GM18520 (cell line): ENCODE measurements around the gene PRRT4.

Experiments used
- ATAC-seq: cut with Tn5 transposase; IDR thresholded peaks from one replicate; pipeline ENCODE4 v1.9.1; 2021; ENCODE audit not compliant: unreplicated experiment

Gene PRRT4

GRCh38 chr7:128361411-128362379 is at the start of gene PRRT4:
TSS of gene PRRT4 (minus strand) at chr7:128361690.
- no peak for ATAC-seq

GRCh38 chr7:128410451-128410753 is 48.9 kb upstream of the PRRT4 start:
- no peak for ATAC-seq

- peak; percentile 80 for ATAC-seq
These were observed 48.3 kb upstream of the PRRT4 start, which contains the start of gene IMPDH1 for GRCh38 chr7:128409596-128410450. TSS of gene IMPDH1 (minus strand) at chr7:128409982. CDS start at chr7:128409901, 81 bp downstream.

GRCh38 chr7:128408709-128409595 is 47.5 kb upstream of the PRRT4 start:
- ATAC-seq = no peak

- no peak for ATAC-seq
These were observed 46.5 kb upstream of the PRRT4 start for GRCh38 chr7:128407751-128408708.

GRCh38 chr7:128407233-128407589 is 45.7 kb upstream of the PRRT4 start:
- ATAC-seq = no peak

- ATAC-seq = no peak
These were observed 45.1 kb upstream of the PRRT4 start for GRCh38 chr7:128406314-128407232.

- no peak for ATAC-seq
These were observed 44.2 kb upstream of the PRRT4 start for GRCh38 chr7:128405471-128406313.

- no peak for ATAC-seq
These were observed 43.5 kb upstream of the PRRT4 start for GRCh38 chr7:128404886-128405470.

- no peak for ATAC-seq
These were observed 42.7 kb upstream of the PRRT4 start for GRCh38 chr7:128404143-128404681.

- no peak for ATAC-seq
These were observed 42.2 kb upstream of the PRRT4 start for GRCh38 chr7:128403676-128404075.

GRCh38 chr7:128402356-128402755 is 40.9 kb upstream of the PRRT4 start:
- no peak for ATAC-seq

- ATAC-seq = no peak
These were observed 39.1 kb upstream of the PRRT4 start for GRCh38 chr7:128400566-128400965.

GRCh38 chr7:128399991-128400390 is 38.5 kb upstream of the PRRT4 start:
- ATAC-seq = no peak

GRCh38 chr7:128398841-128399135 is 37.3 kb upstream of the PRRT4 start:
- ATAC-seq = no peak

GRCh38 chr7:128398016-128398840 is 36.7 kb upstream of the PRRT4 start:
- no peak for ATAC-seq
